PC-9 (cell line): ENCODE measurements around the gene ERCC4. TPM values are rescaled to one million over a fixed set of nuclear protein-coding genes. Genes with fewer than 3 reads are reported as not detected.

Source experiments
- BruUV-seq: library from RNA; stranded (reverse); fragments of 400-500 nt; replicated peaks from 2 replicates; lab custom pipeline; 2021; lab: Mats Ljungman, UMichigan
- CTCF ChIA-PET: fragments of 300-600 bp; sonication (Branson Sonifier 250); formaldehyde crosslinking; loops from one replicate; lab custom pipeline; 2022; ENCODE audit warnings: antibody characterized with exemption; lab: Charles Lee
- POLR2A ChIA-PET: fragments of 300-600 bp; sonication (Branson Sonifier 250); formaldehyde crosslinking; loops from one replicate; lab custom pipeline; 2022; ENCODE audit warnings: antibody characterized with exemption; ENCODE audit not compliant: unreplicated experiment; lab: Charles Lee
- DNase-seq, 2 experiments: peaks; one replicate each; pipeline versions ENCODE4 v3.0.0 to v3.0.0-alpha.2; 2015 to 2022; ENCODE audit warnings: mixed read lengths in 1 of 2
- H2AFZ ChIP-seq: fragments of 200-600 bp; sonication (generic); 2 replicates; pipeline ENCODE4 v1.8.1; 2017; ENCODE audit warnings: antibody characterized with exemption
- H3F3A ChIP-seq: fragments of 200-600 bp; sonication (generic); 2 replicates; pipeline ENCODE4 v1.8.1; 2017; ENCODE audit warnings: antibody characterized with exemption, mild to moderate bottlenecking, low read depth; ENCODE audit not compliant: insufficient read depth
- H3K27ac ChIP-seq: fragments of 200-600 bp; sonication (generic); 2 replicates; pipeline ENCODE4 v1.6.1; 2016; ENCODE audit warnings: mixed run types
- H3K27me3 ChIP-seq: fragments of 200-600 bp; sonication (generic); 2 replicates; pipeline ENCODE4 v1.6.1; 2016; ENCODE audit warnings: low read depth, mixed run types; ENCODE audit not compliant: insufficient read depth
- H3K36me3 ChIP-seq: fragments of 200-600 bp; sonication (generic); 2 replicates; pipeline ENCODE4 v1.6.1; 2016; ENCODE audit warnings: low read depth, mixed run types
- H3K4me1 ChIP-seq: fragments of 200-600 bp; sonication (generic); replicated peaks from 2 replicates; pipeline ENCODE4 v1.6.1; 2016; ENCODE audit warnings: mixed run types; ENCODE audit not compliant: insufficient read depth
- H3K4me2 ChIP-seq: fragments of 200-600 bp; sonication (generic); 2 replicates; pipeline ENCODE4 v1.6.1; 2017; ENCODE audit warnings: mixed run types
- H3K4me3 ChIP-seq: fragments of 200-600 bp; sonication (generic); 2 replicates; pipeline ENCODE4 v1.6.1; 2016; ENCODE audit warnings: mixed run types
- H3K79me2 ChIP-seq: fragments of 200-600 bp; sonication (generic); 2 replicates; pipeline ENCODE4 v1.6.1; 2017; ENCODE audit warnings: low read depth, mixed run types
- H3K9me2 ChIP-seq: fragments of 200-600 bp; sonication (generic); 2 replicates; pipeline ENCODE4 v1.8.1; 2017; ENCODE audit warnings: mild to moderate bottlenecking; ENCODE audit not compliant: insufficient read depth
- H3K9me3 ChIP-seq: fragments of 200-600 bp; sonication (generic); 2 replicates; pipeline ENCODE4 v1.8.1; 2016; ENCODE audit warnings: low read depth; ENCODE audit not compliant: insufficient read depth
- H4K20me1 ChIP-seq: fragments of 200-600 bp; sonication (generic); 2 replicates; pipeline ENCODE4 v1.8.1; 2017; ENCODE audit not compliant: insufficient read depth
- EZH2 ChIP-seq: fragments of 200-600 bp; sonication (generic); IDR thresholded peaks from 2 replicates; pipeline ENCODE4 v1.8.0; 2017; ENCODE audit warnings: antibody characterized with exemption, low read depth
- intact Hi-C: fragments of 100-400 bp; cut with micrococcal nuclease; formaldehyde crosslinking; loops from one replicate; pipeline ENCODE4 v1.10.0; 2022; ENCODE audit not compliant: unreplicated experiment
- total RNA-seq: library from RNA; stranded (reverse); gene quantifications from 2 replicates; pipeline ENCODE4 v1.2.3, GENCODE V29; 2021
- TF ChIP-seq, protein P1 (sequence below): fragments of 200-600 bp; sonication (generic); conservative IDR thresholded peaks from 2 replicates; pipeline ENCODE4 v1.6.1; 2017; ENCODE audit warnings: mixed run types, antibody characterized with exemption, mild to moderate bottlenecking, moderate library complexity

ERCC4 gene
- total RNA-seq, 1 experiment from 2014 or later, result 17.4 TPM

- CTCF ChIA-PET, result no interaction called here
- BruUV-seq, result no TSS peak
- intact Hi-C loops, result no loop called here
- H3K79me2 ChIP-seq, result no peaks in the 10 kb centered on the region
- no peak overlapping the region for H3K4me3 ChIP-seq
- H3K27ac ChIP-seq, result no peak overlapping the region
- no peak overlapping the region for H2AFZ ChIP-seq
- H3K36me3 ChIP-seq, result no peaks in the 10 kb centered on the region
- H3K27me3 ChIP-seq, result no peaks in the 10 kb centered on the region
- H4K20me1 ChIP-seq, result no peaks in the 10 kb centered on the region
- POLR2A ChIA-PET, result no interaction called here
- no peak overlapping the region for H3K4me2 ChIP-seq
- no peak for DNase-seq
- no peaks in the 10 kb centered on the region for H3K9me2 ChIP-seq
- no peaks in the 10 kb centered on the region for H3K9me3 ChIP-seq
- TF ChIP-seq, protein P1, sequence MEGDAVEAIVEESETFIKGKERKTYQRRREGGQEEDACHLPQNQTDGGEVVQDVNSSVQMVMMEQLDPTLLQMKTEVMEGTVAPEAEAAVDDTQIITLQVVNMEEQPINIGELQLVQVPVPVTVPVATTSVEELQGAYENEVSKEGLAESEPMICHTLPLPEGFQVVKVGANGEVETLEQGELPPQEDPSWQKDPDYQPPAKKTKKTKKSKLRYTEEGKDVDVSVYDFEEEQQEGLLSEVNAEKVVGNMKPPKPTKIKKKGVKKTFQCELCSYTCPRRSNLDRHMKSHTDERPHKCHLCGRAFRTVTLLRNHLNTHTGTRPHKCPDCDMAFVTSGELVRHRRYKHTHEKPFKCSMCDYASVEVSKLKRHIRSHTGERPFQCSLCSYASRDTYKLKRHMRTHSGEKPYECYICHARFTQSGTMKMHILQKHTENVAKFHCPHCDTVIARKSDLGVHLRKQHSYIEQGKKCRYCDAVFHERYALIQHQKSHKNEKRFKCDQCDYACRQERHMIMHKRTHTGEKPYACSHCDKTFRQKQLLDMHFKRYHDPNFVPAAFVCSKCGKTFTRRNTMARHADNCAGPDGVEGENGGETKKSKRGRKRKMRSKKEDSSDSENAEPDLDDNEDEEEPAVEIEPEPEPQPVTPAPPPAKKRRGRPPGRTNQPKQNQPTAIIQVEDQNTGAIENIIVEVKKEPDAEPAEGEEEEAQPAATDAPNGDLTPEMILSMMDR, result no peak
- no peak for TF ChIP-seq EZH2
- peaks cover 2% of the 10 kb centered on the region; the same call in 1 of the 2 replicates for H3K4me1 ChIP-seq
- H3F3A ChIP-seq, result no peaks in the 10 kb centered on the region
Measured at GRCh38 chr16:13992976-13993375, 73.0 kb downstream of the ERCC4 start.

DNA sequence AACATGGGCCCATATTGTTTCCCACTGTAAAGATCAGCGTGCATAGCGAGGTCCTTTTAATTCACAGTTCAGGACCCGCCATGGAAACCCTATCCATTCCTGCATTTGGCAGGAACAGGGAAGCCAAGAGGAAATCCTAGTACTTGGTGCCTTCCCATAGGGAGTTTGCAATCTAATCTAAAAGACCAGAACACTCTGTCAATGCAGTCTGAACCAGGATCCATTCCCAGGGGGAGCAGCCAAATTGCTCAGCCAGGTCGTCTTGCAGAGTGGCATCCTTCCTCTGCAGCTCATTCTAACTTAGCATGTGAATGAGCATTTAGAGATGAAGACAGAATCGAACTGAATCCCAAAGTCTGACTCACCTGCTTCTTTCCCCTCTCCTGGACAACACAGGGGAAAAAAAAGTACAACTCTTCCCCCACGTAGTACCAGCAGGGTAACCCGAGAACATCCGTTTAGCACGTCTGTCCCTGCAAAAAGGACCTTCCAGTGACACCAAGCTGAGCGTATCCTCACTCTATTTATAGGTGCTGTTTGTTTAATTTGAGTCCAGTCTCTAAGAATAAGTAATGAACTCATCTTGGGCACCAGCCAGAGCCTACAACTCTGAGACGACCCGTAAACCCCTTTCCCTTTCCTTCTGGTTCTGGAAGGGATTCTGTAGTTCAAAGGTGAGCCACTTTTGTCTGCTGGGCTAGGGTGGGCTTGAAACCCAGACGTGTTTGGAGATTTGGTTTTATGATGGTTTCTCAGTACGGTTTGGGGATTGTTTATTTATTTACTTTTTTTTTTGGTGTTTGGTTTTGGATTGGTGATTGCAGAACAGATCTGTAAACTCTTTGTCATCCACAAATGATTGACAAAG, 74.5 kb downstream of the ERCC4 start:
- TF ChIP-seq, protein P1, result no peak
- no peak for TF ChIP-seq EZH2
- no peaks in the 10 kb centered on the region for H3K9me2 ChIP-seq
- H3K79me2 ChIP-seq, result no peaks in the 10 kb centered on the region
- BruUV-seq, result no TSS peak
- no peaks in the 10 kb centered on the region for H3F3A ChIP-seq
- intact Hi-C loops, result no loop called here
- no peaks in the 10 kb centered on the region for H3K36me3 ChIP-seq
- H4K20me1 ChIP-seq, result no peaks in the 10 kb centered on the region
- H3K4me3 ChIP-seq, result no peak overlapping the region
- ChIA-PET POLR2A (no interaction called here), CTCF (no interaction called here)
- peaks cover 8% of the 10 kb centered on the region; the same call in 1 of the 2 replicates for H3K4me1 ChIP-seq
- no peak overlapping the region for H2AFZ ChIP-seq
- DNase-seq, result no peak
- no peak overlapping the region for H3K27ac ChIP-seq
- H3K27me3 ChIP-seq, result no peaks in the 10 kb centered on the region
- no peaks in the 10 kb centered on the region for H3K9me3 ChIP-seq
- no peak overlapping the region for H3K4me2 ChIP-seq

- Histone ChIP-seq H3K4me2 (no peak overlapping the region), H3K9me2 (no peaks in the 10 kb centered on the region), H3K27me3 (no peaks in the 10 kb centered on the region), H2AFZ (no peak overlapping the region), H4K20me1 (no peaks in the 10 kb centered on the region), H3K27ac (no peak overlapping the region), H3F3A (no peaks in the 10 kb centered on the region), H3K36me3 (no peaks in the 10 kb centered on the region), H3K4me1 (peaks cover 8% of the 10 kb centered on the region; the same call in 1 of the 2 replicates), H3K79me2 (no peaks in the 10 kb centered on the region), H3K4me3 (no peak overlapping the region), H3K9me3 (no peaks in the 10 kb centered on the region)
- POLR2A ChIA-PET, result no interaction called here
- BruUV-seq, result no TSS peak
- DNase-seq, result no peak
- intact Hi-C loops, result no loop called here
- TF ChIP-seq EZH2, result no peak
- TF ChIP-seq, protein P1, result no peak
- CTCF ChIA-PET, result no interaction called here
Measured at GRCh38 chr16:13995194-13995593, 75.2 kb downstream of the ERCC4 start.
